ENCODE measurements around the gene CBY1.

CBY1 gene

GRCh38 chr22:38710866-38711265, 54.4 kb downstream of the CBY1 start:
- Histone ChIP-seq H3K9me3 (ENCODE audit: control insufficient read depth, low read length) (no peaks in the 10 kb centered on the region), H3K4me3 (ENCODE audit: low read depth, low read length) (no peak overlapping the region), H3K36me3 (ENCODE audit: control insufficient read depth, insufficient read depth, low read length) (no peaks in the 10 kb centered on the region), H3K27ac (no peak overlapping the region), H3K79me2 (peaks cover 27% of the 10 kb centered on the region), H3K4me2 (ENCODE audit: low read length) (no peak overlapping the region), H3K9ac (no peak overlapping the region), H2AFZ (no peak overlapping the region), H3K4me1 (peaks cover 2% of the 10 kb centered on the region), H3K27me3 (ENCODE audit: control insufficient read depth, insufficient read depth, low read length) (no peaks in the 10 kb centered on the region)
- TF ChIP-seq CTCF (IDR thresholded peaks at IDR 0.05), result no peak

GRCh38 chr22:38712486-38713207, 56.2 kb downstream of the CBY1 start:
- no peak overlapping the region for H3K9ac ChIP-seq
- H3K27ac ChIP-seq, result no peak overlapping the region

GRCh38 chr22:38713921-38714320, 57.5 kb downstream of the CBY1 start:
- H3K79me2 ChIP-seq, result peaks cover 9% of the 10 kb centered on the region
- H3K36me3 ChIP-seq (ENCODE audit: control insufficient read depth, insufficient read depth, low read length), result no peaks in the 10 kb centered on the region
- no peak overlapping the region for H3K4me2 ChIP-seq (ENCODE audit: low read length)
- no peaks in the 10 kb centered on the region for H3K9me3 ChIP-seq (ENCODE audit: control insufficient read depth, low read length)
- H3K9ac ChIP-seq, result no peak overlapping the region
- H3K4me1 ChIP-seq, result peaks cover 2% of the 10 kb centered on the region
- H2AFZ ChIP-seq, result no peak overlapping the region
- H3K27ac ChIP-seq, result no peak overlapping the region
- H3K27me3 ChIP-seq (ENCODE audit: control insufficient read depth, insufficient read depth, low read length), result no peaks in the 10 kb centered on the region
- TF ChIP-seq CTCF (IDR thresholded peaks at IDR 0.05), result no peak
- no peak overlapping the region for H3K4me3 ChIP-seq (ENCODE audit: low read depth, low read length)

More at GRCh38 chr22:38712486-38713207, 56.2 kb downstream of the CBY1 start:
- Histone ChIP-seq H3K4me2 (ENCODE audit: low read length) (no peak overlapping the region), H3K9me3 (ENCODE audit: control insufficient read depth, low read length) (no peaks in the 10 kb centered on the region), H3K79me2 (peaks cover 21% of the 10 kb centered on the region), H3K36me3 (ENCODE audit: control insufficient read depth, insufficient read depth, low read length) (no peaks in the 10 kb centered on the region), H3K27me3 (ENCODE audit: control insufficient read depth, insufficient read depth, low read length) (no peaks in the 10 kb centered on the region), H3K4me3 (ENCODE audit: low read depth, low read length) (no peak overlapping the region), H2AFZ (no peak overlapping the region), H3K4me1 (peaks cover 2% of the 10 kb centered on the region)
- no peak for TF ChIP-seq CTCF (IDR thresholded peaks at IDR 0.05)

DNA sequence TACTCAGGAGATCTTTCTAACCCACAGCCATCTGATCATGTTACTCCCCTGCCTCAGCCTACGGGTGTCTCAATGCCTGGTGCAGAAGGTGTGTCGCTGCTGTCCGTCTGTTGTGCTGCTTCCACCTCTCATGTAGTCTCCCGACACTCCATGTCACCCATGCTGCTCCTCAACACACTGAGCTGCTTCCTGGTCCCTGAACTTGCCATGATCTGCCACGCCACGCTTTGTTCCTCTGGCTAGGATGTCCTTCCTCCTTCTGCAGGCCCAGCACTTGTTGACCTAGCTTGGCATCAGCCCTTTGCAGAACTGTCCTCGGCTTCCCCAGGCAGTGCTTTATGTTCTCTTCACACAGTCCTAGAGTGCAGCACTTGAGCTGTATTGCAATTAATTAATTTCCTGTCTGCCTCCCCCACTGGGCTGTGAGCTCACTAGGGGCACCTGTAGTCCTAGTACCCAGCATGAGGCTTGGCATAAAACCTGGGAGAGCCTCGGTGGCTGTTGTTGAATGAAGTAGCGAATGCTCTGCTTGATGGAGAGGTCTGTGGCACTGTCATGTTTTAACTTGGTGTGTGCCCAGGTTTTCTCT, 58.8 kb downstream of the CBY1 start:
- no peaks in the 10 kb centered on the region for H3K9me3 ChIP-seq (ENCODE audit: control insufficient read depth, low read length)
- H3K27ac ChIP-seq, result no peak overlapping the region
- H2AFZ ChIP-seq, result no peak overlapping the region
- H3K27me3 ChIP-seq (ENCODE audit: control insufficient read depth, insufficient read depth, low read length), result no peaks in the 10 kb centered on the region
- no peak overlapping the region for H3K4me2 ChIP-seq (ENCODE audit: low read length)
- no peak overlapping the region for H3K4me3 ChIP-seq (ENCODE audit: low read depth, low read length)
- no peaks in the 10 kb centered on the region for H3K36me3 ChIP-seq (ENCODE audit: control insufficient read depth, insufficient read depth, low read length)
- no peak overlapping the region for H3K9ac ChIP-seq
- H3K4me1 ChIP-seq, result peaks cover 2% of the 10 kb centered on the region
- TF ChIP-seq CTCF (IDR thresholded peaks at IDR 0.05), result no peak
- peaks cover 5% of the 10 kb centered on the region for H3K79me2 ChIP-seq

DNA sequence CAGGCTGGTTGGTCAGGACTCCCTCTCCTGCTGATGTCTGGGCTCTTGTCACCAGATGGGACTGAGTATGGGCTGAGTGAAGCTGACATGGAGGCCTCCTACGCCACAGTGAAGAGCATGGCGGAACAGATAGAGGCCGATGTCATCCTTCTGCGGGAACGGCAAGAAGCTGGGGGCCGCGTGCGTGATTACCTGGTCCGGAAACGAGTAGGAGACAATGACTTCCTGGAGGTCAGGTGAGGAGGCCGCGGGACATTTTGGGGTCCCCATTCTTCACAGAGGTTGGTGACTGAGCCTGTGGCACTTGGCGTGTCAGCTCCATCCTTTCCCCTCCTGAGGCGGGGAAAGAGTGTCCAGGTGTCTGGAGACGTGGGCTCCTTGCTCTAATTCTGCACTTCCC, 59.4 kb downstream of the CBY1 start:
- peaks cover 2% of the 10 kb centered on the region for H3K4me1 ChIP-seq
- H3K36me3 ChIP-seq (ENCODE audit: control insufficient read depth, insufficient read depth, low read length), result no peaks in the 10 kb centered on the region
- H3K9me3 ChIP-seq (ENCODE audit: control insufficient read depth, low read length), result no peaks in the 10 kb centered on the region
- no peak overlapping the region for H3K4me3 ChIP-seq (ENCODE audit: low read depth, low read length)
- no peak for TF ChIP-seq CTCF (IDR thresholded peaks at IDR 0.05)
- H3K4me2 ChIP-seq (ENCODE audit: low read length), result no peak overlapping the region
- peaks cover 5% of the 10 kb centered on the region for H3K79me2 ChIP-seq
- no peak overlapping the region for H3K9ac ChIP-seq
- no peak overlapping the region for H3K27ac ChIP-seq
- H2AFZ ChIP-seq, result no peak overlapping the region
- H3K27me3 ChIP-seq (ENCODE audit: control insufficient read depth, insufficient read depth, low read length), result no peaks in the 10 kb centered on the region
